ENCODE measurements around the gene RAB34. TPM values are rescaled to one million over a fixed set of nuclear protein-coding genes. Genes with fewer than 3 reads are reported as not detected.
"Not testable (repeated sequence)": the region's sequence is repeated elsewhere in the genome, so short reads cannot be mapped to it uniquely, and the experiment has no call there.

Gene RAB34
- total RNA-seq, 6 experiments from 2014 or later: 161 to 219 (median 192) TPM

DNA sequence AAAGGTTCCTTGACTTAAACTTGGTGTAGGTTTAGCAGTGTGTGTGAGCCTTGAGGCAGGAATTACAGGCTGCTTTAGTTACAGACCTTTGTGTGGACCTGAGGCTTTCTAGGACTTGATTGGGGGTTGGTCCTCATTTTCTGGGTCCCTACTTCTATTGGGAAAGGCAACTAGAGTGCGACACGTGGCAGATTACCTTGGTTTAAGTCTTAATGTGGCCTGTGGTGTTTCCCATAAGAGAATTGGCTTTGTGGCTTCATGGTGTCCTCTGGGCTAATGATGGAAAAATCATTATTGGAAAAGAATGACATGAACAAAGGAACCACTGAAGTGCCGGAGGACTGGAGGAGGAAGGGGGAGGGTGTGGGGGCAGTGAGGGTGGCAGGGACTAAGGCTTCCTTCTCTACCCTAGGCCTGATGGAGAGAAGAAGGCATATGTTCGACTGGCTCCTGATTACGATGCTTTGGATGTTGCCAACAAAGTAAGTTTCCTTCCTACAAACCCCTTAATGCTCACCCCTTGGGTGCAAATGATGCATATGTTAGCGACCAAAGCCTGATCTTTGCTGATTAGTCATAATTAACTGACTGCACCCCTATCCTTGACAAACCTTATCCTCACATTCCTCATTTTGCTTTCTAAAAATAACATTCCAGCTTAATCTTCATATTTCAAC is 5.6 kb upstream of the RAB34 start:
- H3K36me3 Mint-ChIP-seq (ENCODE audit: low read depth): peaks cover 32% of the 10 kb centered on the region
- H3K27me3 Mint-ChIP-seq (ENCODE audit: insufficient read depth): peaks cover 29% of the 10 kb centered on the region
- DNase-seq: no peak
- H3K27ac Mint-ChIP-seq: peak overlapping the region; percentile 96
- H3K9me3 Mint-ChIP-seq: peaks cover 8% of the 10 kb centered on the region; the same call in 1 of the 2 replicates
- peaks cover 73% of the 10 kb centered on the region for H3K4me1 Mint-ChIP-seq (ENCODE audit: low read depth)
- H3K4me3 Mint-ChIP-seq: peak overlapping the region; percentile 28
- TF ChIP-seq, protein P1, sequence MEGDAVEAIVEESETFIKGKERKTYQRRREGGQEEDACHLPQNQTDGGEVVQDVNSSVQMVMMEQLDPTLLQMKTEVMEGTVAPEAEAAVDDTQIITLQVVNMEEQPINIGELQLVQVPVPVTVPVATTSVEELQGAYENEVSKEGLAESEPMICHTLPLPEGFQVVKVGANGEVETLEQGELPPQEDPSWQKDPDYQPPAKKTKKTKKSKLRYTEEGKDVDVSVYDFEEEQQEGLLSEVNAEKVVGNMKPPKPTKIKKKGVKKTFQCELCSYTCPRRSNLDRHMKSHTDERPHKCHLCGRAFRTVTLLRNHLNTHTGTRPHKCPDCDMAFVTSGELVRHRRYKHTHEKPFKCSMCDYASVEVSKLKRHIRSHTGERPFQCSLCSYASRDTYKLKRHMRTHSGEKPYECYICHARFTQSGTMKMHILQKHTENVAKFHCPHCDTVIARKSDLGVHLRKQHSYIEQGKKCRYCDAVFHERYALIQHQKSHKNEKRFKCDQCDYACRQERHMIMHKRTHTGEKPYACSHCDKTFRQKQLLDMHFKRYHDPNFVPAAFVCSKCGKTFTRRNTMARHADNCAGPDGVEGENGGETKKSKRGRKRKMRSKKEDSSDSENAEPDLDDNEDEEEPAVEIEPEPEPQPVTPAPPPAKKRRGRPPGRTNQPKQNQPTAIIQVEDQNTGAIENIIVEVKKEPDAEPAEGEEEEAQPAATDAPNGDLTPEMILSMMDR (IDR thresholded peaks at IDR 0.05): no peak

DNA sequence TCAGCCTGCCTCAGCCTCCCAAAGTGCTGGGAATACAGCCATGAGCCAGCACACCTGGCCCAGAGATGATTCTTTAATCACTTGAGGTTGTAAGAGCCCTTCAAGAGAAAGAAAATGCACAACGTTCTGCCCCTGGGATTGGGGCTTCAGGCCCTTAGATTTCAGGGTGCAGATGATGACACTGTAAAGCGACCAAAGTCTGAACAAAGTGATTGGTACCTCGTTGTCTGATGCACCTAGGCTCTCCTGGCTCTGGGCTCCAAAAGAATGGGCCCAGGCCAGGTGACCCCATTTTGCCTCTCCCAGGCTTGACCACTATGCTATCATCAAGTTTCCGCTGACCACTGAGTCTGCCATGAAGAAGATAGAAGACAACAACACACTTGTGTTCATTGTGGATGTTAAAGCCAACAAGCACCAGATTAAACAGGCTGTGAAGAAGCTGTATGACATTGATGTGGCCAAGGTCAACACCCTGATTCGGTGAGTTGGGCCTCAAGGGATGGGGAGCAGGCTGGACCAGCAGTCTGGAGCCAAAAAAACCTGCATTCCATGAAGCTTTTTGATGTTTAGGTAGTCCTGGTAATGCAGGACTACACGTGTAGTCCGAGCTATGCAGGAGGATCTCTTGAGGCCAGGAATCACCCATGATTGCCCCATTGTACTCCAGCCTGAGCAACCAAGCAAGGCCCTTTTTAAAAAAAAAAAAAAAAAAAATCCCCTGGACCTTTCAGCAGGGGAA is 4.9 kb upstream of the RAB34 start:
- DNase-seq: no peak
- peaks cover 32% of the 10 kb centered on the region for H3K36me3 Mint-ChIP-seq (ENCODE audit: low read depth)
- H3K9me3 Mint-ChIP-seq: peaks cover 8% of the 10 kb centered on the region; the same call in 1 of the 2 replicates
- TF ChIP-seq, protein P1 (IDR thresholded peaks at IDR 0.05): no peak
- peaks cover 29% of the 10 kb centered on the region for H3K27me3 Mint-ChIP-seq (ENCODE audit: insufficient read depth)
- peak overlapping the region; percentile 100 for H3K4me3 Mint-ChIP-seq
- peaks cover 71% of the 10 kb centered on the region for H3K4me1 Mint-ChIP-seq (ENCODE audit: low read depth)
- H3K27ac Mint-ChIP-seq: peak overlapping the region; percentile 96

DNA sequence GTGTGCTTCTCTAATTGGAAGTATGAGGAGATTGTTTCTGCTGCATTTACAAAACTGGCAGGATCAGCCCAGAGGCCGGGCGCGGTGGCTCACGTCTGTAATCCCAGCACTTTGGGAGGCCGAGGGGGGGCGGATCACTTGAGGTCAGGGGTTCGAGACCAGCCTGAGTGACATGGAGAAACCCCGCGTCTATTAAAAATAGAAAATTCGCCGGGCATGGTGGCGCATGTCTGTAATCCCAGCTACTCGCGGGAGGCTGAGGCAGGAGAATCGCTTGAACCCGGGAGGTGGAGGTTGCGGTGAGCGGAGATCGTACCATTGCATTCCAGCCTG is 3.3 kb upstream of the RAB34 start:
- peak overlapping the region; percentile 100 for H3K4me3 Mint-ChIP-seq
- peaks cover 20% of the 10 kb centered on the region for H3K27me3 Mint-ChIP-seq (ENCODE audit: insufficient read depth)
- peaks cover 32% of the 10 kb centered on the region for H3K36me3 Mint-ChIP-seq (ENCODE audit: low read depth)
- peak overlapping the region; percentile 91 for H3K27ac Mint-ChIP-seq
- H3K9me3 Mint-ChIP-seq, DNase-seq: not testable (repeated sequence)
- peaks cover 75% of the 10 kb centered on the region for H3K4me1 Mint-ChIP-seq (ENCODE audit: low read depth)

DNA sequence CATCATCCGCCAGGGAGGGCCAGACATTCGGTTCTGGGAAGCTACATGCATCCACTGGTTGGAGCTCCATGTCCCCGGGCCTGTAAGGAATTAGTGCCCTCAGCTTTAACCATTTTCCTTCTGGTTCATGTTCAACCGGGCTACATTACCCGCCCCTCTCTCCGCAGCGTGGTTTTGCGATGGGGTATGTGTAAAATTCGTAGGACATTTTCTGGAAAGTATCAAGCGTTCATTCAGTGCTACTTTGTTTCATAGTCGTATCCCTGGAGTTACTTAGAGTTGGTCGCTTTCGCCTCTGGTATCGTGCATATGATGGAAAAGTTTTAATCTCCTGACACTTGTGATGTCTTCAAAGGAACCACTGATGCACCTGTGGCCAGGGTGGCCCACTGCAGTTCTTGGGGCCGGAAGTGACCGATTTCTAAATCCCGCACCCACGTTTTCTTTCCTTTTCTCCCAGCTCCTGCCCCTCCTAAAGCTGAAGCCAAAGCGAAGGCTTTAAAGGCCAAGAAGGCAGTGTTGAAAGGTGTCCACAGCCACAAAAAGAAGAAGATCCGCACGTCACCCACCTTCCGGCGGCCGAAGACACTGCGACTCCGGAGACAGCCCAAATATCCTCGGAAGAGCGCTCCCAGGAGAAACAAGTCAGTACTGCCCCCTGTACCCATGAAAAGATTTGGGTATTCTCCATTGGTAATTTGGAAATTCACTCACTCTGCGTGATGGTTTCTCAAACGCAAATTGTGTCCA is 2.8 kb upstream of the RAB34 start:
- TF ChIP-seq, protein P1 (IDR thresholded peaks at IDR 0.05): peak; percentile 62
- peaks cover 37% of the 10 kb centered on the region for H3K36me3 Mint-ChIP-seq (ENCODE audit: low read depth)
- peaks cover 8% of the 10 kb centered on the region; the same call in 1 of the 2 replicates for H3K9me3 Mint-ChIP-seq
- peak overlapping the region; percentile 91 for H3K27ac Mint-ChIP-seq
- DNase-seq: no peak
- peaks cover 15% of the 10 kb centered on the region for H3K27me3 Mint-ChIP-seq (ENCODE audit: insufficient read depth)
- peaks cover 77% of the 10 kb centered on the region for H3K4me1 Mint-ChIP-seq (ENCODE audit: low read depth)
- H3K4me3 Mint-ChIP-seq: peak overlapping the region; percentile 100

DNA sequence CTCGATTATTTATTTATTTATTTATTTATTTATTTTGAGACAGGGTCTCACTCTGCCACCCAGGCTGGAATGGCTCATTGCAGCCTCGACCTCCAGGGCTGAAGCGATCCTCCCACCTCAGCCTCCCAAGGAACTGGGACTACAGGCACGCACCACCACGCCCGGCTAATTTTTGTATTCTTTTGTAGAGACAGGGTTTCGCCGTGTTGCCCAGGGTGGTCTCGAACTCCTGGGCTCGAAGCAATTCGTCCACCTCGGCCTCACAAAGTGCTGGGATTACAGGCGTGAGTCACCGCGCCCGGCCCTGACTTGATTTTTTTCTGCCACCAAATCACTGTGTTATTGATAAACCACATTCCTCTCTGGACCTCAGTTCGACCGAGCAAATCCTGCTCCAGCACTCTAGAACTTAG is 1.4 kb upstream of the RAB34 start:
- Mint-ChIP-seq H3K36me3 (ENCODE audit: low read depth) (peaks cover 37% of the 10 kb centered on the region), H3K27me3 (ENCODE audit: insufficient read depth) (peaks cover 9% of the 10 kb centered on the region)

More for the DNA sequence above, 1.4 kb upstream of the RAB34 start:
- TF ChIP-seq, protein P1 (IDR thresholded peaks at IDR 0.05): no peak
- peaks cover 66% of the 10 kb centered on the region for H3K4me1 Mint-ChIP-seq (ENCODE audit: low read depth)
- peak overlapping the region; percentile 91 for H3K27ac Mint-ChIP-seq
- H3K9me3 Mint-ChIP-seq: peaks cover 8% of the 10 kb centered on the region; the same call in 1 of the 2 replicates
- peak overlapping the region; percentile 100 for H3K4me3 Mint-ChIP-seq
- DNase-seq: no peak

Data from HFFc6 (cell line).